GM12878 (cell line): ENCODE data around the gene LRRK1. TPM values are rescaled to one million over a fixed set of nuclear protein-coding genes. Genes with fewer than 3 reads are reported as not detected.

Source experiments
- BHLHE40 ChIP-seq, 2 experiments: fragments of 450-650 bp in 1 of 2; IDR thresholded peaks; 2 replicates each; pipeline ENCODE4 v1.6.1; 2011 to 2017; ENCODE audit warnings: low read depth in 2 of 2, borderline replicate concordance in 1 of 2, improper control_type of control experiment in 1 of 2, low read length in 1 of 2, mild to moderate bottlenecking in 1 of 2
- BMI1 ChIP-seq: fragments of 450-650 bp; IDR thresholded peaks from 2 replicates; pipeline ENCODE4 v1.6.1; 2016; ENCODE audit warnings: mild to moderate bottlenecking, moderate library complexity, borderline replicate concordance
- CBFB ChIP-seq: IDR thresholded peaks from 2 replicates; pipeline ENCODE4 v1.6.1; 2016; ENCODE audit warnings: antibody characterized with exemption, low read depth
- CEBPB ChIP-seq, 2 experiments: fragments of 150-350 bp in 1 of 2; IDR thresholded peaks; 2 replicates each; pipeline ENCODE4 v1.6.1; 2012 to 2014; ENCODE audit warnings: low read depth in 2 of 2, low read length in 2 of 2, borderline replicate concordance in 1 of 2, inconsistent platforms in 1 of 2
- CHD4 ChIP-seq: fragments of 200-600 bp; sonication (generic); IDR thresholded peaks from 2 replicates; pipeline ENCODE4 v1.6.1; 2016; ENCODE audit warnings: mild to moderate bottlenecking
- CREM ChIP-seq: IDR thresholded peaks from 2 replicates; pipeline ENCODE4 v1.6.1; 2014; ENCODE audit warnings: antibody characterized with exemption, low read depth
- ELK1 ChIP-seq: IDR thresholded peaks from 2 replicates; pipeline ENCODE4 v1.6.1; 2012; ENCODE audit warnings: low read depth, low read length, improper control_type of control experiment
- ETV6 ChIP-seq, 2 experiments: fragments of 450-650 bp in 1 of 2; IDR thresholded peaks in 1 of 2; conservative IDR thresholded peaks in 1 of 2; 2 replicates each; pipeline ENCODE4 v1.6.1; 2014; ENCODE audit warnings: antibody characterized with exemption in 1 of 2, borderline replicate concordance in 1 of 2, low read depth in 1 of 2, mild to moderate bottlenecking in 1 of 2, moderate library complexity in 1 of 2
- EZH2 ChIP-seq: IDR thresholded peaks from 2 replicates; pipeline ENCODE4 v1.6.1; 2012; ENCODE audit warnings: low read depth, mild to moderate bottlenecking, control low read depth, inconsistent platforms, low read length, borderline replicate concordance; ENCODE audit not compliant: control insufficient read depth
- HDAC6 ChIP-seq: fragments of 200-600 bp; sonication (generic); IDR thresholded peaks from one replicate; pipeline ENCODE4 v1.8.0; 2017; ENCODE audit warnings: antibody characterized with exemption; ENCODE audit not compliant: unreplicated experiment
- HDGF ChIP-seq: fragments of 450-650 bp; IDR thresholded peaks from 2 replicates; pipeline ENCODE4 v1.6.1; 2016; ENCODE audit warnings: antibody characterized with exemption
- JUND ChIP-seq: IDR thresholded peaks from 2 replicates; pipeline ENCODE4 v1.6.1; 2012; ENCODE audit warnings: low read depth, mild to moderate bottlenecking, low read length, improper control_type of control experiment, moderate library complexity
- LARP7 ChIP-seq: fragments of 450-650 bp; IDR thresholded peaks from 2 replicates; pipeline ENCODE4 v1.6.1; 2017; ENCODE audit warnings: mild to moderate bottlenecking
- MAX ChIP-seq: IDR thresholded peaks from 2 replicates; pipeline ENCODE4 v1.6.1; 2012; ENCODE audit warnings: low read depth, low read length, improper control_type of control experiment
- MTA3 ChIP-seq: IDR thresholded peaks from 2 replicates; pipeline ENCODE4 v1.6.1; 2012; ENCODE audit warnings: low read length, inconsistent platforms, borderline replicate concordance
- NR2F1 ChIP-seq: fragments of 450-650 bp; conservative IDR thresholded peaks from 2 replicates; pipeline ENCODE4 v1.6.1; 2017; ENCODE audit warnings: mild to moderate bottlenecking
- NRF1 ChIP-seq: conservative IDR thresholded peaks from 2 replicates; pipeline ENCODE4 v1.6.1; 2011; ENCODE audit warnings: mild to moderate bottlenecking, low read depth, low read length, improper control_type of control experiment
- PAX8 ChIP-seq: fragments of 450-650 bp; IDR thresholded peaks from 2 replicates; pipeline ENCODE4 v1.6.1; 2017; ENCODE audit warnings: mild to moderate bottlenecking, moderate library complexity
- PKNOX1 ChIP-seq: fragments of 450-650 bp; IDR thresholded peaks from 2 replicates; pipeline ENCODE4 v1.6.1; 2016; ENCODE audit warnings: mild to moderate bottlenecking
- SIN3A ChIP-seq: IDR thresholded peaks from 2 replicates; pipeline ENCODE4 v1.6.1; 2012; ENCODE audit warnings: low read depth, low read length, improper control_type of control experiment
- SIX5 ChIP-seq: IDR thresholded peaks from 2 replicates; pipeline ENCODE4 v1.6.1; 2011; ENCODE audit warnings: mild to moderate bottlenecking, low read depth, low read length, moderate library complexity; ENCODE audit not compliant: severe bottlenecking
- SMAD1 ChIP-seq: fragments of 450-650 bp; IDR thresholded peaks from 2 replicates; pipeline ENCODE4 v1.6.1; 2018; ENCODE audit warnings: mild to moderate bottlenecking, low read depth; ENCODE audit not compliant: partially characterized antibody
- SMARCA5 ChIP-seq: fragments of 450-650 bp; IDR thresholded peaks from 2 replicates; pipeline ENCODE4 v1.6.1; 2017; ENCODE audit warnings: mild to moderate bottlenecking
- SPI1 ChIP-seq: IDR thresholded peaks from 2 replicates; pipeline ENCODE4 v1.6.1; 2011; ENCODE audit warnings: low read depth, mild to moderate bottlenecking, low read length, moderate library complexity, borderline replicate concordance; ENCODE audit not compliant: insufficient read depth
- SRF ChIP-seq, 2 experiments: IDR thresholded peaks; 2 replicates each; pipeline ENCODE4 v1.6.1; 2011; ENCODE audit warnings: low read depth in 2 of 2, low read length in 2 of 2, mild to moderate bottlenecking in 1 of 2, moderate library complexity in 1 of 2
- STAT3 ChIP-seq: IDR thresholded peaks from 2 replicates; pipeline ENCODE4 v1.6.1; 2011; ENCODE audit warnings: low read depth, low read length, improper control_type of control experiment
- TCF12 ChIP-seq: IDR thresholded peaks from 2 replicates; pipeline ENCODE4 v1.6.1; 2011; ENCODE audit warnings: low read depth, mild to moderate bottlenecking, low read length
- ZNF24 ChIP-seq: fragments of 450-650 bp; IDR thresholded peaks from 2 replicates; pipeline ENCODE4 v1.6.1; 2017; ENCODE audit warnings: antibody characterized with exemption, mild to moderate bottlenecking
- ZNF274 ChIP-seq: IDR thresholded peaks from one replicate; pipeline ENCODE4 v1.8.0; 2011; ENCODE audit not compliant: insufficient read length, insufficient read depth
- ZNF622 ChIP-seq: fragments of 450-650 bp; IDR thresholded peaks from 2 replicates; pipeline ENCODE4 v1.6.1; 2017; ENCODE audit warnings: mild to moderate bottlenecking, inconsistent platforms
- ZSCAN29 ChIP-seq: fragments of 450-650 bp; IDR thresholded peaks from 2 replicates; pipeline ENCODE4 v1.6.1; 2017; ENCODE audit warnings: mild to moderate bottlenecking, moderate library complexity
- polyA plus RNA-seq, 11 experiments: library from polyadenylated mRNA; depleted of rRNA in 4 of 11; unstranded in 6 of 11; stranded (reverse) in 5 of 11; fragments of >200 nt; fragmentation: Nextera tagmentation in 4 of 11; fragmentation: Illumina TruSeq in 1 of 11; extraction: Ambion mirVana in 4 of 11; extraction: Trizol in 1 of 11; gene quantifications; 1 replicate in 1 of 11; 2 replicates in 10 of 11; pipeline versions ENCODE4 v1.2.1 to v1.2.3, GENCODE V29; 2011 to 2016; ENCODE audit warnings: inconsistent platforms in 2 of 11, missing spikeins in 2 of 11, low read depth in 1 of 11
- total RNA-seq, 4 experiments: library from RNA; depleted of rRNA in 3 of 4; stranded (reverse); fragments of >200 nt in 3 of 4; fragmentation: Illumina TruSeq in 1 of 4; extraction: Trizol in 1 of 4; gene quantifications; 2 replicates each; pipeline versions ENCODE4 v1.2.1 to v1.2.3, GENCODE V29; 2013 to 2021

The LRRK1 gene
- total and polyA plus RNA-seq, 10 of the 15 experiments (the other 5 are each of a cell fraction or from before 2014, with no cell fraction given): 2.2 to 58.3 (median 17.9) TPM

- TF ChIP-seq PKNOX1 (no peak), HDGF (no peak), SIN3A (peak; percentile 38; the same call in 1 of the 2 replicates), SRF (IDR thresholded peaks at IDR 0.05; ENCODE audit: low read depth in 2 of 2, low read length in 2 of 2) (no peak), HDAC6 (no peak), ZNF622 (no peak), CREM (no peak), MAX (no peak), STAT3 (no peak), MTA3 (no peak), CHD4 (no peak), LARP7 (peak; percentile 18; the same call in 1 of the 2 replicates), ZNF24 (no peak), ZSCAN29 (no peak), ETV6 (conservative IDR thresholded peaks at IDR 0.05 in 1 of 2, IDR thresholded peaks at IDR 0.05 in 1 of 2; ENCODE audit: borderline replicate concordance in 1 of 2, low read depth in 1 of 2) (no peak), BMI1 (no peak), JUND (no peak), ELK1 (no peak), SPI1 (peak; percentile 8; the same call in 1 of the 2 replicates), TCF12 (0 out of 2 replicates have a peak, but pooled peaks have one; percentile 33), BHLHE40 (IDR thresholded peaks at IDR 0.05; ENCODE audit: borderline replicate concordance in 1 of 2, low read depth in 2 of 2, low read length in 1 of 2) (peak; percentile 19 to 49; a peak in 1 of 4 replicates), NRF1 (no peak), ZNF274 (no peak), SIX5 (no peak), SMARCA5 (peak; percentile 97), PAX8 (no peak), EZH2 (no peak), CEBPB (IDR thresholded peaks at IDR 0.05; ENCODE audit: borderline replicate concordance in 1 of 2, low read depth in 2 of 2, low read length in 2 of 2) (no peak), CBFB (no peak), SMAD1 (no peak), NR2F1 (no peak)
These were observed 995 bp upstream of the LRRK1 start (continued) for GRCh38 chr15:100918034-100918689.
